WI38 (cell line): ENCODE data around the gene PLEKHA1.

Source experiments
- H3K4me3 ChIP-seq: 2 replicates; pipeline ENCODE4 v1.5.1; 2011; ENCODE audit warnings: low read depth, mild to moderate bottlenecking, control low read depth, low read length
- CTCF ChIP-seq: IDR thresholded peaks from 2 replicates; pipeline ENCODE4 v1.5.1; 2012; ENCODE audit warnings: low read depth, mild to moderate bottlenecking, control low read depth, low read length

The PLEKHA1 gene

DNA sequence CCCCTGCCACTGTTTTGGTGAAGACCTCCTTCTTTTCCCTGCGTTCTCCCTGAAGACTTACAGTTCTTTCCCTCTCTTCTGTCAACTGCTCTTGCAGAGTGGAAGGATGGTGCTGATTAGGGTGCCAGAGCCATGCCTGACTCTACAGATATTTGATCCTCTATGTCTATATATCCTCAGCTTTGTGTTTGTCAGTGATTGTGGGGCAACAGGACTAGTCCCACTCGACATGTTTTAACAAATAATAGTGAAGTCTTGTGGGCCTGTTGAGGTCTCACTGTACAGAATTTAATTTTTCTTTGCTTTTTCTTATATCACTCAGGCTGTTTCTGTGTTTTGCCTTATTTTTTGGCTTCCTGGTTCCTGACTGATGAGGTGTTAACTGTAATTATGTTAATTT lies 5.0 kb downstream of the PLEKHA1 start:
- no peak overlapping the region for H3K4me3 ChIP-seq
- no peak for TF ChIP-seq CTCF

DNA sequence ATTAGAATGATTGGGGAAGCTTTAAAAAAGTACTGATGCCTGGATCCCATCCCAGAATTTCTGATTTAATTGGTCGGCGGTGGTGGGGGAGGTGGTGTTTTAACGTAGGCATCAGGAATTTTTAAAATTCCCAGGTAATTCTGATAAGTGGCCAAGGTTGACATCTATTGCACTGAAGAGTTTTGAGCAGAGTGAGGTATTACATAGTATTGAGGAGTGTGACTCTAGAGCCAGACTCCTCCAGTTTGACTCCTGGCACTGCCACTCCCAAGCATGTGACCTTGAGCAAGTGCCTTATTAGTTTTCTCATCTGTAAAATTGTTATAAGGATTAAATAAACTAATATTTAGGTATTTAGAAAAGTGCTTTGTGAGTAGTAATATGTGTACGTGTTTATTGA lies 6.2 kb downstream of the PLEKHA1 start:
- no peak for TF ChIP-seq CTCF
- no peak overlapping the region for H3K4me3 ChIP-seq

DNA sequence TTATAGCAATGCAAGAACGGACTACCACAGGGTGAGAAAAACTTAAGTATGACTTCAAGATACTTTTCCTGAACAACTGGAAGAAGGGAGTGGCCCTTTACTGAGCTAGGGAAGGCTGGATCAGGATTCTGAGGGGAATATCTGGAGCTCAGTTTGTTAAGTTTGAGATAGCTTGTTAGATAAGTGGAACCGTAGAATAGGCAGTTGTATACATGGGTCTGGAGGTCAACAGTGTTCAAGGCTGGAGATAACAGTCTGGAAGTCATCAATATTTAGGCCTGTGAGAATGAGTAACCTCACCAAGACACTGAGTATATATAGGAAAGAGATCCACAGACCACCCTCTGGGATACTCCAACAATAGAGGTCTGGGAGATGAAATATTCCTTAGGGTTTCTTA lies 7.2 kb downstream of the PLEKHA1 start:
- TF ChIP-seq CTCF: no peak

DNA sequence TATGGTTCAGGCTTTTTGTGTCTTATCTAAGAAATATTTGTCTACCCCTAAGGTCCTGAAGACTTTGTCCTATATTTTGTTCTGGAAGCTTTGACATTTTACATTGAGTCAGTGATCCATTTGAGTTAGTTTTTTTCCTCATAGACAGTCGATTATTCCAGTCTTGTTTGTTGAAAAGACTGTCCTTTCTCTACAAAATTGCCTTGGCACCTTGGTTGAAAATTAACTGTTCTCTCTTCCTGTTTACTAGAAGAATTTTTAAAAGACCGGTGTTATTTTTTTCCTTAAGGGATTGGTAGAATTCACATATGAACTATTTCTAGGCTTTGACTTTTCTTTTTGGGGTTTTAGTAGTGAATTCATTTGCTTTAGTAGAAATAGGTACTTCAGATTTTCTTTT lies 12.0 kb downstream of the PLEKHA1 start:
- no peak overlapping the region for H3K4me3 ChIP-seq
- no peak for TF ChIP-seq CTCF

More for the DNA sequence above, 7.2 kb downstream of the PLEKHA1 start:
- no peak overlapping the region for H3K4me3 ChIP-seq

- no peak overlapping the region for H3K4me3 ChIP-seq
- no peak for TF ChIP-seq CTCF
These were observed 13.1 kb downstream of the PLEKHA1 start for GRCh38 chr10:122387572-122387971.

DNA sequence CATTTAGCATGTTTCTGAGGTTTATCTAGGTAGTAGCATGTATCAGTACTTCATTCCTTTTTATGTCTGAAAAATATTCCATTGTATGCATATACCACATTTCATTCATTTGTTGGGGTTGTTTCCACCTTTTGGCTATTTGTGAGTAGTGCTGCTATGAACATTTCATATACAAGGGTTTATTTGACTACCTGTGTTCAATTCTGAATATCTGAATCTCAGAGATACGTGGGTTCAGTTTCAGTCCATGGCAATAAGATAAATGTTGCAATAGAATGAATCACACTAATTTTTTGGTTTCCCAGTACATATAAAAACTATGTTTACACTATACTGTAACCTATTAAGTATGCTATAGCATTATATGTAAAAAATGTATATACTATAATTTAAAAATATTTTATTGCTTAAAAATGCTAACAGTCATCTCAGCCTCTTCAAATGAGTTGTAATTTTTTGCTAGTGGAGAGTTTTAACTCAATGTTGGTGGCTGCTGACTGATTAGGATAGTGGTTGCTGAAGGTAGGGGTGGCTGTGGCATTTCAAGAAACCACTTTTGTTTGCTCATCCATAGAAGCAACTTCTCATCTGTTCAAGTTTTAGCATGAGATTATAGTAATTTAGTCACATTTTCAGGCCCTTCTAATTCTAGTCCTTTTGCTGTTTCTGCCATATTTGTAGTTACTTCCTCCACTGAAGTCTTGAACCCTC lies 13.9 kb downstream of the PLEKHA1 start:
- H3K4me3 ChIP-seq: no peak overlapping the region
- TF ChIP-seq CTCF: no peak

DNA sequence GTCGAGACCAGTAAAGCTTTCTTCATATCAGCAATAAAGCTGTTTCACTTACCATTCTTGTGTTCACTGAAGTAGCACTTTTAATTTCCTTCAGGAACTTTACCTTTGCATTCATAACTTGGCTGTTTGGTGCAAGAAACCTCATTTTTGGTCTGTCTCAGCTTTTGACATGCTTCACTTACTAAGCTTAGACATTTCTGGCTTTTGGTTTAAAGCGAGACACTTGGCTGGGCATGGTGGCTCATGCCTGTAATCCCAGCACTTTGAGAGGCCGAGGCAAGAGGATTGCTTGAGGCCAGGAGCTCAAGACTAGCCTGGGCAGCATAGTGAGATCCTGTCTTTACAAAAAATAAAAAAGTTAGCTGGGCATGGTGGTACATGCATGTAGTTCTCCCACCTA lies 15.8 kb downstream of the PLEKHA1 start:
- no peak overlapping the region for H3K4me3 ChIP-seq
- no peak for TF ChIP-seq CTCF
